Activated CD4-positive, alpha-beta T cell treated with anti-CD3 and anti-CD28 coated beads, Interleukin-2, amount 50 U/mL, for 4 hours (primary cell): Measurements from ENCODE around the gene TRDN.

ENCODE experiments used
- DNase-seq, 2 experiments: peaks; one replicate each; pipeline ENCODE4 v3.0.0-alpha.2; 2020

Gene TRDN

GRCh38 chr6:123636782-123637181 lies at the start of gene TRDN:
Gene TRDN (minus strand): TSS chr6:123636950. CDS start chr6:123636775, 175 bp downstream.
- no peak for DNase-seq

DNA sequence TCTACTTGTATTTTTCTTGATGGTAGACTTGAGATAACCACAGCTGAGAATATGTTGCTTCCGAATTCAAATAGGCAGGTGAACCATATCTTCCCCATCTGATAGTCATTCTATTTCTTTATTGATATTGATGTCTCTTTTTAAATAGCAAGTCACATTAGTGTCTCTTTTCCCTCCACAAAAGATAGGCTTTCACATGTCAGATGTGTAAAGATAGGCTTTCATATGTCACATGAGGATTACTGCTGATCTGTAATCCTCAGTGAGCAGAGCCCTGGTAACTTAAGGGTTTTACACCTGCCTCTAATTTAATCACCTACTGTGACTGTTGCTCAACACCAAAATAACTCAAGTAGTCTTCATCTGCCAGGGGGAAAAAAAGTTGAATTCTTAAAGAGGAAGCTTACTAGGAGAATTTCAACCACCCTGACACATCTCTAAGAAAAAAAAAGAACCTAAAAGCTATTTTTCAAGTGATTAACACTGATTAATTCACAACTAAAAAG lies 45.3 kb upstream of the TRDN start:
- no peak for DNase-seq

DNA sequence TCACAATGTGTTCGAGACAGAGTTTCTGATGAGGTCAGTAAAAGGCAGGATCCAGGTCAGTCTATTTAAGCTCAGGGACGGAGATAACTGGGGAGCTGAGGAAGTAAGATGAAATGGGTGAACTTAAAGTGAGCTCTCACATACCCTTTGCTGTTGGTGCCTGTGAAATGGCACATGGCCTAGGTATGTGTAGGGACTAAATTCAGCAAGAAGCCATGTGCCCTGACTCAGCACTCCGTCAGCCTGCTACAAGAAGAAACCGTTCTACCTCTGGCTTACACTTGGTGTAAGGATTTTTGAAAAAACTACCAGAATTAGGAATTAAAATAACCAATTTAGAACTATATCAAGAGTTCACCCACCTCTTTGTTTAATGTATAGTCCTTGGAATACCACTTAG lies 41.1 kb upstream of the TRDN start:
- no peak for DNase-seq

GRCh38 chr6:123676793-123677192 lies 40.0 kb upstream of the TRDN start:
- no peak for DNase-seq

GRCh38 chr6:123668965-123669591 lies 32.3 kb upstream of the TRDN start:
- DNase-seq, result no peak

- DNase-seq, result no peak
Observed at GRCh38 chr6:123668063-123668462, 31.3 kb upstream of the TRDN start.

DNA sequence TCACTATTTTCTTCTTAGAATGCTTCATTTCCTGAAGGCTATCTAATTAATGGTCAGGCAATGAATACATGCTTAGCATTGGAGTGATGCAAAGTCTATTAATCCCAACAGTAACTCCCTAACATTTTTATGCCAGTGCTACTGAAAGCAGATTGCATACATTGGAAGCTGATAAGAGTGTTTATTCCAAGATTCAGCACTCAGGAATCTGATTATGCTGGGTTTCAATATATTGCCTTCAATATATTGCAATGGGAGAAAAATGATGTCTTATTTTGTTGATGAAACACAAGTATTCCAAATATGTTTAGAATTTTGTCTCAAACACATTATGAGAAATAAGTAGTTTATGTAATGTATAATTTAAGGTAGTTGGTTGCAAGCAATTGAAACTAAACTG lies 26.7 kb upstream of the TRDN start:
- no peak for DNase-seq

GRCh38 chr6:123662757-123663156 lies 26.0 kb upstream of the TRDN start:
- no peak for DNase-seq

GRCh38 chr6:123661105-123661891 lies 24.5 kb upstream of the TRDN start:
- no peak for DNase-seq

GRCh38 chr6:123659960-123660748 lies 23.4 kb upstream of the TRDN start:
- DNase-seq, result no peak

DNA sequence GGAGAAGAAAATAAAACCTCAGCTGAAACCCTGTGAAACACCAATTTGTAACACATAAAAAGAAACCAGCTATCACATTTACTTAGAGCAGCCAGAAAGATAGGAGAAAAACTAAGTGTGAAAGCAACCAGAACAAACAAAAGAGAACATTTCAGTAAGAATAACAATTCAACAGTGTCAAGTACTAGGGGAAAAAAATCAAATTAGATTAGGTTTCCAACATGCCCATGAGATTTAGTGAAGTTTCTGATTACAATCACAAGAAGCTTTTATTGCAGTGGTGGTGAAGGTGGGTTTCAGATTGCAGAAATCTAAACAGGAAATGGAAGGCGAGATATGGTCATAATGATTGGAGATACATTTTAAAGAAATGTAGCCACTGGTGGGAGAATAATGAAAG lies 22.1 kb upstream of the TRDN start:
- no peak for DNase-seq

GRCh38 chr6:123655521-123656306 lies 19.0 kb upstream of the TRDN start:
- no peak for DNase-seq

- DNase-seq, result no peak
Observed at GRCh38 chr6:123648723-123649122, 12.0 kb upstream of the TRDN start.

- DNase-seq, result no peak
Observed at GRCh38 chr6:123648020-123648580, 11.3 kb upstream of the TRDN start.

GRCh38 chr6:123641497-123641896 lies 4.7 kb upstream of the TRDN start:
- DNase-seq, result no peak

DNA sequence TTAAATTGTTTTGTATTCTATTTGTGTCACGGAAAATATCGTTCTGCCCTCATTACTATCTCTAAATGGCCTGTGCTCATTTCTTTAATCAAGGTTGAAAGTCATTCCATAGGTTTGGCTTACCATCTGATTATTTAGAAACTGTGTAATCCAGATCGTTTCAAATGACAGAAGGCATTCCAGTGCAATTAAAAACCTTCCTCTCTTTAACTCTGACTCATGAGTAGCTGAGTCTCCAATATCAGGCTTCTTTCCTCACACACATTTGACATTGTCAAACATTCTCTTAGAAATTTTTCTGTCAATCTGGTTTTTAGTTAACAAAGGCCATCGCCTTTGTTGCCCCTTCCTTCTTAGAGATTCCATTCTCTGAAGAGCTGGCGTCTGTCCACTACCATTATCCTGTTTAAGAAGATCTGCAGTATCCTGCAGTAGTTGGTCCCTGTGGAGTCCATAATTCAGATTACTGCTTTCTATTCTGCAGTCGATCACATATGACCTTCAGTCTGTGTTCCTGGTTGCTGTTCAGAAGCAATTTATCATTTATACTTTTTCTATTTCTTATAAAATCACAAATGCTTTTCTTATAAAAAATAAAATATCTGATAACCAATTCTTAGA lies 3.9 kb upstream of the TRDN start:
- no peak for DNase-seq

- no peak for DNase-seq
Observed at GRCh38 chr6:123638865-123639264, 2.1 kb upstream of the TRDN start.

DNA sequence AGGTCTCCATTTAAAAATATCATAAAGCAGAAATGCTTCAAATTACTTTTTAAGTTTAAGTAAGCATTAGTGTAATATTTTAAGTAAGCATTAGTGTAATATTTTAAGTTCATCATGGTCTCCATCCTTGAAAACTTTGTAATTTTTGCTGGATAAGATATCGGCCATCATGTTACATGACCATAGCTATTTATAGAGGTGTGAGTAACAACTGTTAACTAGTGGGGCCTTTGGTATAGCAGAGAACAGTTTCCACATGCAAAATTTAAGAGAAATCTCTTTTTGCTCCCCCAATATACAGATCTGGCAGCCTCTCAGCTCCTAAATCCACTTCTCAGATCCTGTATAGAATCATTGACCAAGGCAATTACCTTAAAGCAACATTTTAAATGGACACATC lies 468 bp downstream of the TRDN start:
- DNase-seq, result no peak

- DNase-seq, result no peak
Observed at GRCh38 chr6:123635567-123635966, 1.2 kb downstream of the TRDN start.

GRCh38 chr6:123635144-123635543 lies 1.6 kb downstream of the TRDN start:
- DNase-seq, result no peak

GRCh38 chr6:123632641-123633040 lies 4.1 kb downstream of the TRDN start:
- no peak for DNase-seq
